ENCODE results near the gene DBNDD1.
"Not testable (repeated sequence)": the region's sequence is repeated elsewhere in the genome, so short reads cannot be mapped to it uniquely, and the experiment has no call there.

Gene DBNDD1

DNA sequence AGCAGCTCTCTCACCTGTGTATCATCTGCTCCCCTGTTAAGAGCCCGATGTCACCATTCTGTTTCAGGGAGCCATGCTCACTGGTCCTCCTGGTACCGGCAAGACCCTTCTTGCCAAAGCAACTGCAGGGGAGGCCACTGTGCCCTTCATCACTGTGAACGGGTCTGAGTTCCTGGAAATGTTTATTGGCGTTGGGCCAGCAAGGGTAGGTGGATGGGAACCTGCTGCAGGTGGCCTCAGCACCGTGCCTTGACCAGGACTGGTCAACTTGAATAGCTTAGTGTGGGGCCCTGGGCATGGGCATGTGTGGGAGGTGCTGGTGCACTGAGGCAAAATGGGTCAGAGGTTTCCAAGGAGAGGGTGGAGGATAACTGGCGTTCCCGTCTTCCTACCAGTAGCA, 28.5 kb downstream of the DBNDD1 start:
- DNase-seq (ENCODE audit: low spot score): no peak

DNA sequence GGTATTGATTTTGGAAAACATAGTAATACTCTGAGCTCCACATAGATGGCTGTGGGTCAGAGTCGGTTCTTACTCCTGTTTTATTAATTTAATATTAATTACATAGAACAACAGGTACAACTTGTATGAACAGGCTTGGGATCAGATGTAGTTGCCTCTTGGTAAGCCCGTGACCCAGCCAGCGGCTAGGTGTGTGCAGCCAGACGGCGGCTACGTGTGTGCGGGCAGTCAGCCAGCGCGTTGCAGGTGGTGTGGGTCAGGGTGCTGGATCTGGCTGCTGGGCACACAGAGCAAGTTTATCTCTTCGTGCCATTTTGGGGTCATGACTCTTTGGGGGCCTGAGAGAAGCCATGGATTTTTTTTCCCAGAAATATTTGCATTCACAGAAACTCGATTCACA, 30.3 kb downstream of the DBNDD1 start:
- DNase-seq (ENCODE audit: low spot score): no peak

DNA sequence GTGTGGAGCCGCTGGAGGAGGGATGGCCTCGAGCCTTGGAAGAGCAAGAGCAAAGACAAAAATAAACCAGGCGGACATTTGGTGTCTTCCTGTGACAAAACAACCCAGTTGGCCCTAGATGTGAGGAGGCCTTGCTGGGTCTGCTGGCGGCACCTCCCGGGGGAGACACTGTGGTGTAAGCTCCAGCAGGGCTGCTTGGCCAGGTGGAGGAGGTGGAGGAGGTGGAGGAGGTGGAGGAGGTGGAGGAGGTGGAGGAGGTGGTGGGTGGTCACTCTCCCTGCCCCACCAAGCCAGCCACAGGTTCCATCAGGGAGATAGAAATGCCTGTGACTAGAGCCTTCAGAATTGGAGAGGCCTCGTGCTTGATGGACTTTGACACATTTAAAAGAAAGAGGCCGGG, 32.1 kb downstream of the DBNDD1 start:
- no peak for DNase-seq (ENCODE audit: low spot score)

DNA sequence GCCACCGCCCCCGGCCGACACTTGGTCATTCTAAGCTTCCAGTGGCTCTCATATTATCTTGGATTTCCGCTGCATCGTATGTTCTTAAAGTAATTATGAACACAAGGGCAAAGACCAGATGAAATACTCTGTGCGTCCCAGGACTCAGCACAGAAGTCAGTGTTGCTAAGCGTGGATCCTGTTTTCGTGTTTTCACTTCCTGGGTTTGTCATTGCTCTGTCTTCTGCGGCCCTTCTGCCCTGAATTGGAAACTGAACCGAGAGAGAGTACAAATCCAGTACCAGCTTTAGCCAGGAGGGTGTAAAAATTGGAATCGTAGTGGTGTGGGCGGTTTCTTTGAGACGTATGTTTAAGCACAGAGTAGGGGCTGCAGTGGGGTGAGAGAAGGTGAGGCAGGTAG, 32.7 kb downstream of the DBNDD1 start:
- no peak for DNase-seq (ENCODE audit: low spot score)

DNA sequence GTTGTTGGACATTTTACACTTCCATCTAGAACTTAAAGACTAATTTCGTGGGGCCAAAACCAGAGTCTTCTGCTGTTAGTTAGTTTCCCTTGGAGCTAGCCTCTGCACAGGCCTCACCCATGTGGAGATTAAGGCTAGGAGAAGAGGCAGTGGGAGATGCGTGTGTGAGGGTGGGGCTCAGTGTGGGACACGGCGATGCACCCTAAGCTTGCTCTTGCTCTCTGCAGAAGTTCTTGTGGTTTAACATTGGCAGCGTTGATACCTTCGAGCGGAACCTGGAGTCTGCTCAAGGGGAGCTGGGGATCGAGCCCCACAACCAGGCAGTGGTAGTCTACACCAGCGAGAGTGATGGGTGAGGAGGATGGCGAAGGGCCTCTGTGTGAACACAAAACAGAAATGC, 34.0 kb downstream of the DBNDD1 start:
- no peak for DNase-seq (ENCODE audit: low spot score)

DNA sequence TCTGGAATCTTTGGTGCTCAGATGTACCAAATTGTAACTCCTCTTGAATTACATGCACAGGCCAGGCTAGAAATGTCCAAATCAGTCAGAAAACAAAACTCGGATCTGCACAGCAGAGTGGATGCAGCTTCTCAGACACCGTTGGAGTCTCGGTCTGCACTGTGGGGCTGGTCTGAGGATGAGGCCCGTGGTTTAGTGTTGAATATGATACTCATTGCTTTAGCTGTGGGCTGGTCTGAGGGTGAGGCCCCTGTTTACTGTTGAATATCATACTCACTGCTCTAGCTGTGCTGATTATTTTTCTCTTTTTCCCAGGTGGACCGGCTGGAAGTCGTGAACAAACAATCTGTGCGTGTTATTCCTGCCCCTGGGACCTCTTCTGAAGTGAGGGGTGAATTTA, 35.0 kb downstream of the DBNDD1 start:
- no peak for DNase-seq (ENCODE audit: low spot score)

DNA sequence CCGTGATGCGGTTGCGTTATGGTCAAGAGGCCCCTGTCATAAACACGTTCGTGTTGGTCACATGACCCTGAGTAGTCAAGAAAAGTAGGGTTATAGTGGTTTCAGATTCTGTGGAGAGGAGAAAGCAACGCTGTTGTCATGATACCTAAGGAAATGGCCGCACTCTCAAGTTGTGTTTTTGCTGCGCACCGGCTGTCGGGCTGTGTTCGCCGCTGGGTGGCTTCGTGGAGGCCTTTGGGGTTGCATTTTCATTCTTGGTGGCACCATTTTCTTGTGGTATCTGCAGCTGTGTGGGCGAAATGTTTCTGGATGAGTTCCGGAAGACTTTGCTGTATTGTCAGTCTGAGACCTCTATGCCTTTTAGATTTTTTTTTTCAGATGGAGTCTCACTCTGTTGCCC, 35.7 kb downstream of the DBNDD1 start:
- no peak for DNase-seq (ENCODE audit: low spot score)

DNA sequence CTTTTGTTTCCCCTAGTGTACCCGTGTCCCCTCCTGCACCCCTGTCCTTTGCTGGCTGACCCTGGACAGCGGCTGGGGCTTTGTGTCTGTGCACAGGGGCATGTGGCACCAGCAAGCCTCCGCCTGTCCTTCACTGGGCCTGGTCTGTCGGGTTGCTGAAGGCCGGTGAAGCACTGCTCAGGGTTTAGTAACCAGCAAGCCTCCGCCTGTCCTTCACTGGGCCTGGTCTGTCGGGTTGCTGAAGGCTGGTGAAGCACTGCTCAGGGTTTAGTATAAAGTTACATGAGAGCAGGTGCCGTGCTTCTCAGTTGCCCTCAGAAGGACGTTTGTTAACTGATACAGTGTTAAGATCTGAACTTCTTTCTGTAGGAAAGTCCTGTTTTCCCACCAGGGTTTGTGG, 36.9 kb downstream of the DBNDD1 start:
- no peak for DNase-seq (ENCODE audit: low spot score)

DNA sequence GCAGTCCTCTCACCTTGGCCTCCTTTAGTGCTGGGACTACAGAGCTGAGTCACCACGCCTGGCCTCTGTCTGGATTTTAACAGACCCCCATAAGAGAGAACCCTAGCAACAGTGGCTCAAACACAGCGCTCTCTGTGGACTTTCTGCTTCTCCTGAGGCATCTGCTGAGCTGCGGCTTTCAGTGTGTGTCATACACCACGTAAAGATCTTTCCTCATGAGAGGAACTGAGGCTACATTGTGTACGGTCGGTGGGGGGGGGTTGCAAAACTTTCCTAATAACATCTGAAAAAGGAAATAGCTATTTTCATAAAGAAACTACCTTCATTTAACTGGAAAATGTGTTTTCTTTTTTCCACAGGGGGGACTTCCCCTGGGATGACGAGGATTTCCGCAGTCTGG, 37.8 kb downstream of the DBNDD1 start:
- no peak for DNase-seq (ENCODE audit: low spot score)

DNA sequence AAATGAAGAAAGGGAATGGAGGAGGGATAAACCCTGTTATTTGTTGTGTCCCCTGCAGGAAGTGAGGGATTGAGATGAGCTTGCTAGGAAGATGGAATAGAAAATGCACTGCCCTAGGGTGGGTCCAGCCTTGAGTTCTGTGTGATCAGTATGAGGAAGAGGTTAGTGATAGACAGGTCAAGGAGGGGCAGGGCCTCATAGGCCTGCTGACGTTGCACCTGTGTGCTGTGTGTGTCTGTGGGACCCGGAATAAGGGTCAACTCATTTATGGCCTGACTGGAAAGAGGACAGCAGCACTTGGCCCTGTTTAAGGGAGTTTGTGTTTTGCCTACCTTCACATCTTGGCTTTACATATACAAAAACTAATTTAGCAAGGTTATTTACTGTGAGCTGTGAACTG, 44.4 kb downstream of the DBNDD1 start:
- no peak for DNase-seq (ENCODE audit: low spot score)

DNA sequence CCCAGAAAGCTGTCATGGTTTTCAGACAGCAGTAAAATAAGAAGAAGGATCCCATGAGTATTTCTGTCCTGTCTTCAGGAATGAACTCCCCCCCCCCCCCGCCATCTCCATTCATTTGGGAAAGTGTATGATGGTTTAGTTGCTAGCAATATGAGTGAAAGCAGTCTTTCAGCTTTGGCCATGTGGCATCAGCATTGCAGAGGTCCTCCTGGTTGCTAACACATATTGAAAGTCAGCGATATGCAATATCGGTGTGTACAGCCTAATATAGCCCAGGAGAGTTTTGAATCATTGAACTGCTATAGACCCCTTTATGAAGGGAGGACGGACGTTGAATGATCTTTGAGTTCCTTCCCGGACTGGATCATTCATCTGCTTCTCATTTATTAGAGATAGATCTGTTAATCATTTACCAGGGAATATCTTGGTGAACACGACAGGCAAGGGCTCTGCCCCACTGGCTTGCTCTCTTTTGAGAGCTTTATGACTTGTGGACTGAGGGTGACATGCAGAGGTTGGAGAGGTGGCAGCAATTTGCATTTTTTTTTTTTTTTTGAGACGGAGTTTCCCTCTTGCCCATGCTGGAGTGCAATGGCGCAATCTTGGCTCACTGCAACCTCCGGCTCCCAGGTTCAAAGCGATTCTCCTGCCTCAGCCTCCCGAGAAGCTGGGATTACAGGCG, 45.5 kb downstream of the DBNDD1 start:
- no peak for DNase-seq (ENCODE audit: low spot score)

DNA sequence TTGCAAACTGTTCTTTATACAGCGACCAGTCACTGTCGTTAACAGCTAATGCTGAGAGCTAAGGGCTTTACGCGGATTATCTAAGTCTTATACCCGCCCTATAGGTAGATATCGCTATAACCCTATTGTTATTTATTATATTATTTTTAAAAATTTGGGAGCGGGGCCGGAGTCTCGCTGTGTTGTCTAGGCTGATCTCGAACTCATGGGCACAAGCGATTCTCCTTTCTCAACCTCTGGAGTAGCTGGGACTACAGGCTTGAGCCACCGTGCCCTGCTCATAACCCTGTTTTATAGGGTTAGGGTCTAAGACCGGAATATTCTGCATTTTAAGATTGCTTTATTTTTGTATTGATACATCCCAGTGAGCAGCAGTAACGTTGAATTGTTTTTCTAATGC, 46.0 kb downstream of the DBNDD1 start:
- DNase-seq (ENCODE audit: low spot score): no peak

DNA sequence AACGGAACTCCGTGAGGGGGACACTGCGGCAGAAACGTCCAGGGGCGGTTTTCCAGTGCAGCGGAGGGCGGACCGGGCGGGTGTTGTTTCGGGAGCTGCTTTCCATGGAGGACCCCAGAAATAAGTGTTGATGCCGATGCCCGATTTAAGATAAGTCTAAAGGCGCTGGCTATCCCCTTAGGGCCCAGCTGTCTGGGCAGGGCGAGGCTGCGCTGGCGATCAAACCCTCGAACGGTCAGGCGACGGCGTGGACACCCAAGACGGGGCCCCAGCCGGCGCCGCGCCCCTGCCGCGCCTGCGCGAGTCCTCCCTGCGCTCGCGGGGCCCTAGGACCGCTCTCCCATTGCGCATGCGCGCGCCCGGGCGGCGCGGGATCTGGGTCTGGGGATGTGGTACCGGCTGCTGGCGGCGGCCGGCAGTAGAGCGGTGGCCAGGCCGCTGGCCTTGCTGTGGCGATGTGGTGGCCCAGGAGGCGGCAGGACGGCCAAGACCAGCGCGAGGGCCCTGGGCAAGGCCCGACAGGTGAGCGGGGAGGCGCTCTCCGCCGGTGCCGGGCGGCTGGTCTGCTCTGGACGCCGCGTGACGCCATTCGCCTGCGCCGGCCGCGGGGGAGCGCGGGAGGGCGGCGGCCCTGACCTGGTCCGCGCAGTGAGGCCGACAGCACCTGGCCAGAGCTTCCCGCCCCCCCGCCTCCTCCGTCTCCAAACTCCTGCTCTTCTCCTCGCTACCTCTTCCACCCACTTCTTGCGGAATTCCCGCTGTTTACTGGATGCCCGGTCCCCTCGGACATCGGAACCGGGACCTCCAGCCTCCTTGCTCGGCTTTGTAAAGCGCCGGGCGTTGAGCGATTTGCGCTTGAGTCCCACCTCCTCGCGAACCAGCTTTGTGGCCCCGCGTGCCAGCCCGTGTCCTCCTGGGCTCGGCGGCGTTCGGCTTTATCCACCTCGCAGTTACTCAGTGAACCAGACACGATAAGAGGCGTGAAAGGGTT, 46.7 kb downstream of the DBNDD1 start:
- DNase-seq (ENCODE audit: low spot score): peak; percentile 100

DNA sequence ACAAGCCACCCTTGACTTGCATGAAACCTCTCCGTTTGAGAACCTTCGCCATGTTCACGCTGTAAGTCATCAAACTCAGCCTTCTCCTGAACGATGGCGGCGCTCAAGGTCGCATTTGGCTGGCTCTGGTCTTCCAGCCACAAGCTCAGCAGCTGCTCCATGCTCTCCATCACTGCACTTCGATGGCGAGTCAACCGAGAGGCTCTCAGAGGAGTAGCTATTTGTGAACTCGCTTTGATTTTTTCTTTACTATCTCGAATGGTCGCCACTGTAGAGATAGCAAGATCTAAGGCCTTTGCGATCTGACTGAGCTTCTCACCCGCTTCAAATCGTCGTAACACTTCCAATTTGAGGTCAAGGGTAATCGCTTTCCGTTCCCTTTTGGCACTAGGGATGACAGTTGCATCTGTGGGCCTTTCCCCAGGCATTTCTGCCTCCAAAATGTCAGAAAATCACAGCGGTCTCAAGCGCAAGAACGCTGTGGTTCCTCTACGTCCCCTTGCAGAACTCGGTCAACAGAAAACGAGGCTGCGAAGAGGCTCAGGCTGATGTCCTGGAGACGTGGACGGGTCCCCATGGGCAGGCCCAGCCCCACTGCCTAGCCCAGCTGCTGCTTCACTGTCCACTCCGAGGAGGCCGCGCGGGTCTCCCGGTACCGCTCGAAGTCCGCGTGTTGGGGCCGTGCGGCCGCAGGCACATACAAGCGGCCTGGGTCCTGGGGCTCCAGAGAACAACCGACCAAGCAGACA, 47.6 kb downstream of the DBNDD1 start:
- DNase-seq (ENCODE audit: low spot score): no peak

DNA sequence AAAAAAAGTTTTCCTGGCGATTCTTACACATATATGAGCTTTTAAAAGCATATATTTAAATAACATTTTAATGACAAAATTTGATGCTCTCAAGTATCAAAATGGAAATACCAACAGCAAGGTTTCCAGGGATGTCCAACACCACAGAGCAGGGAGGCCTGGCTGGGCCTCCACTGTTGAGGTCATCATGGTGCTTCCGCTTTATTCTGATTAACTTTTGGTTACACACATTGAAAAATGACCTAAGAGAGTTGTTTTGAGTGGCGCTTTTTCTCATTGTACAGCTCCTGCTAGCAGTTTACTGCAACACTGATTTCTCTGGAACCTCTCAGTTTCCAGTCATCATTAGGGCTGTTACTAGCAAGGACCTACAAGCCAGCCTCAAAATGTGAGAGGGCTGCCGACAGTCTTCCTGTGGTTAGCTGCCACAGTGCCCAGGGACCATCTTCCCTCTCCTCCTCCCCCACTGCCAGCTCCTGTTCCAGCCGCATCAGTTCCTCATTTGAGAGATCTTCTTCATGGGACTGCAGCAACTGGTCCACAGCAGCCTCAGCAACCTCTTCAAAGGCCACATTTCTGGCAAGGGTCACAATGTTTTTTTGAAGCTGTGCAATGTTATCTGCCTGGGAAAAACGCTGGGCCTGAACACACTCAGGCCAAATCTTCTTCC, 49.4 kb downstream of the DBNDD1 start:
- no peak for DNase-seq (ENCODE audit: low spot score)

DNA sequence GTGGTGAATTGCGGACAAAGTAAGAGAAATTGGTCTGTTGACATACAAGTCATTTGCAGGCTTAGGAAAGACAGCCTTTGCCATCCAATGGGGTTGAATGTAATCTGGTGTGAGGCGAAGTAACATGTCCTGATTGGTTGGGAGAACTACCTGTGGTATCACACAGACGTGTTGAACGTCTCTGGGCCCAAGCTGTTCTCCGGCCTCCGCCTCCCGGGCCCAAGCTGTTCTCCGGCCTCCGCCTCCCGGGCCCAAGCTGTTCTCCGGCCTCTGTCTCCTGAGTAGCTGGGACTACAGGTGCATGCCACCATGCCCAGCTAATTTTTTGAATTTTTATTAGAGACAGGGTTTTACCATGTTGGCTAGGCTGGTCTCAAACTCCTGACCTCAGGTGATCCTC, 51.2 kb downstream of the DBNDD1 start:
- DNase-seq (ENCODE audit: low spot score): not testable (repeated sequence)

DNA sequence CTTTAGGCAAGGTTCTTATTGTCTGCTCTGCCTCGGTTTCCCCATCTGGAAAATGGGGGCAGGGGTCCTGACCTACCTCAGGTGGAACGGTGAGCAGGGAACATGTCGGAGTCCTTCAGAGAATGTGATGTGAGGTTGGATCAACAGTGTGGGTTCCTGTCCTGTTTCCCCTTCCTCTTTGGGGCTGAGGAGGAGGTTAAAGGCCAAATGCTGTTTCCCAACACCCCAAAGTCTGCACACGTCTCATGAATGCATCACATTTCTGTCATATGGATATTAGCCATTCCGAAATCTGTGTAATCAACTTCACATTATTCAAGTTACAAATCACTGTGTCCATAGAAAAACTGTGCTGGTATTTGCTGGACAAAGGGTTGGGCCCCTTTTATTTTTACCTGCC, 51.8 kb downstream of the DBNDD1 start:
- not testable (repeated sequence) for DNase-seq (ENCODE audit: low spot score)

DNA sequence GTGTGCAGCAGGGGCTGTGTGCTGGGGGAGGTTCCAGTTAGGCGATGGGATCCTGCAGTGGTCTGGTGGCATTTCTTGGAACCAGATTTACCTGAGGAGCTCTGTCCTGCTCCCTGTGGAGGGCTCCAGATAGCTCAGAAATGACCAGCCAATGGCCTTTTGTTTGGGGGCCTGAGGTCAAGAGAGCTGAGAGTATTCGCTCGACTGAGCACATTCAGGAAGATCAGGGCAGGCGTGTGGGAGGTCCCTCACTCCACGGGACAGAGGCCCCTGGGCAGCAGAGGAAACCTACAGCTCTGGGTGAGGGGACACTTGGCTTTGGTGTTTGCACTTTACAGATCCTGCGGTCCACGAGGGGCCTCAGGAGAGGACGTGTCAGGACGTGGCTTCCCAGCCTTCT, 52.5 kb downstream of the DBNDD1 start:
- DNase-seq (ENCODE audit: low spot score): no peak

DNA sequence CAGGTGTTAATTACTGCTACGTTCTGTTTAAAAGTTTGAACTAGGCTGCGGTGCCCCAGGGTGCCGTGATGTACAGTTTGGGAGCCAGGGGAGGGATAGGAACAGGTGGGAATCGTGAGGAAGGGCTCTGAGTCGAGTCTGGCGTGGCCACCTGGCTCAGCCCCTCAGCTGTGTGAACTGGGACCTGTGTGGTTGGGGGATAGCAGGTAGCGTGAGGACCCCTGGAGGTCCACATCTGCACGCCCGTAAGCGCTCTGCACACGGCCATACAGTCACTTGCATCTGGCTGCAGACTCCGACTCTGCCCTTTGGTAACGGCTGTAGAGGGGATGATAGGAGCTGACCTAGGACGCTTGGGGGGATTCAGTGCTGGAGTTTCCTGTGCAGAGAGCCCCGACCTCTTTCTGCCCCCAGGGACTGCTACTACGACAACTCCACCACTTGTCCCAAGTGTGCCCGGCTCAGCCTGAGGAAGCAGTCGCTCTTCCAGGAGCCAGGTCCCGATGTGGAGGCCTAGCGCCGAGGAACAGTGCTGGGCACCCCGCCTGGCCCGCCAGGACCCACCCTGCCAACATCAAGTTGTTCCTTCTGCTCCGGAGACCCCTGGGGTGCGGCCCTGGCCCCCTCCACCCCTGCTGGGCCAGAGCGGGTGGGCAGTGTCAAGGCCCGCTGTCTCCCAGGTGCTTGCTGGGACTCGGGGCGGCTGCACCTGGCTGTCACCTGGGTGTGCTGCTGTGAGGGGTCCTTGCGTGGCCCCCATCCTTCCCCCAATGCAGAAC, 53.6 kb downstream of the DBNDD1 start:
- DNase-seq (ENCODE audit: low spot score): no peak

DNA sequence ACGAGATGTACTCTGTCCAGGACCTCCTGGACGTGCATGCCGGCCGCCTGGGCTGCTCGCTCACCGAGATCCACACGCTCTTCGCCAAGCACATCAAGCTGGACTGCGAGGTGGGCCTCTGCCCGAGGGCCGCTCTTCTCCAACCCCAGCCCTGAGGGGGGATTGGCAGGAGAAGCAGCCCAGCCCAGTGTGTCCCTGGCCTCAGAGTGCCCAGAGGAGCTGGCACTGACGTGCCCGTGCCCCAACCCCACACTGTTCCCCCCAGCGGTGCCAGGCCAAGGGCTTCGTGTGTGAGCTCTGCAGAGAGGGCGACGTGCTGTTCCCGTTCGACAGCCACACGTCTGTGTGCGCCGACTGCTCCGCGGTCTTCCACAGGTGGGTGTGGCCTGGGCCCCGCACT, 55.1 kb downstream of the DBNDD1 start:
- no peak for DNase-seq (ENCODE audit: low spot score)

DNA sequence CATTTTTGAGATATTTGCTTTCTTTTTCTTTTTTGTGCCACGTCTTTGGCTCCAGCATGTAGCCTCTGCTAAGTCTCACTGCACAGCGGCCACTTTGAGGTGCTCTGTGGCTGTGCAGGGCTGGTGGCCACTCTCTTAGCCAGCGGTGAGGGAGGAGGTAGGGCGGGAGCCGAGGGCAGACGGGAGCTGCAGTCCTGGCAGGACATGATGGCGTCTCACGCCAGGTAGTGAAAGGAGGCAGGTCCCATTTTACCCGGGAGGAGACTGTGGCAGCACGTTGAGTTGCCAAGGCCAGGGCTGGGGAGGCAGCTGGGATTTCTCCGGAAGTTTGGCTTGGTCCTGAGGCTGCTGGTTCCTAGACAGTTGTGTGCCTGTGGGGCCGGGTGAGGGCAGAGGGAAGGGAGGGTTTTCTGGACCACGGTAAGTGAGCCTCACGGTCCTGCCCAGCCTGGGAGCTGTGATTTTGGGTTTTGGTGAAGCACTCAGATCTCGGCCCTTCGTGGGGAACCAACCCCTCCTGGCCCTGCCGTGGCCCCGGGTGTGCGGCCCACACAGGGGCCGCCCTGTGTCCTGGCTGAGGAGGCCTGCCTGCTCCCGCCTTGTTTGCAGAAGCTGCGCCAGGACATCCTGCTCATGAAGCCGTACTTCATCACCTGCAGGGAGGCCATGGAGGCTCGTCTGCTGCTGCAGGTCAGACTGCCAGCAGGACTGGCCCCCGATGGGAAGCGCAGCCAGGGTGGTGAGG, 56.3 kb downstream of the DBNDD1 start:
- DNase-seq (ENCODE audit: low spot score): no peak

Data from AG08396 (cell line).